Endothelial cell of umbilical vein (primary cell): ENCODE data around the gene ATXN7L1. TPM values are rescaled to one million over a fixed set of nuclear protein-coding genes. Genes with fewer than 3 reads are reported as not detected.

Experiments used
- BruUV-seq: library from RNA; stranded (reverse); fragments of 400-500 nt; replicated peaks from 2 replicates; lab custom pipeline; 2021; lab: Mats Ljungman, UMichigan
- CTCF ChIA-PET: fragments of 300-600, 350-600 bp; sonication (Branson Sonifier 250); formaldehyde crosslinking; loops from one replicate; lab custom pipeline; 2021; ENCODE audit warnings: antibody characterized with exemption, inconsistent platforms; lab: Charles Lee
- POLR2A ChIA-PET: fragments of 300-600, 350-600 bp; sonication (Branson Sonifier 250); formaldehyde crosslinking; loops from one replicate; lab custom pipeline; 2021; ENCODE audit warnings: antibody characterized with exemption, inconsistent platforms; lab: Charles Lee
- DNase-seq: peaks from one replicate; pipeline ENCODE4 v3.0.0-alpha.2; 2011; ENCODE audit warnings: low read depth, low spot score
- FAIRE-seq: peaks from 2 replicates; lab custom pipeline; 2011; peaks lifted over from hg19 to GRCh38; lab: Jason Lieb, UNC
- H2AFZ ChIP-seq: 2 replicates; pipeline ENCODE4 v1.6.0; 2012; ENCODE audit warnings: low read depth, low read length, control low read depth, inconsistent platforms
- H3K27ac ChIP-seq: 2 replicates; pipeline ENCODE4 v1.5.1; 2011; ENCODE audit warnings: low read depth, mild to moderate bottlenecking, control low read depth, low read length, moderate library complexity; ENCODE audit not compliant: insufficient read depth
- H3K27me3 ChIP-seq, 2 experiments: 2 replicates each; pipeline versions ENCODE4 v1.6.0 to v1.6.1; 2011; ENCODE audit warnings: low read length in 2 of 2, mixed read lengths in 1 of 2; ENCODE audit not compliant: control insufficient read depth in 2 of 2, insufficient read depth in 2 of 2
- H3K36me3 ChIP-seq, 2 experiments: 2 replicates in 1 of 2; 3 replicates in 1 of 2; pipeline ENCODE4 v1.5.1; 2011; ENCODE audit warnings: low read length in 2 of 2, mild to moderate bottlenecking in 1 of 2, moderate library complexity in 1 of 2; ENCODE audit not compliant: control insufficient read depth in 2 of 2, insufficient read depth in 2 of 2; ENCODE audit errors: extremely low read depth in 1 of 2
- H3K4me1 ChIP-seq: 3 replicates; pipeline ENCODE4 v1.5.1; 2011; ENCODE audit warnings: mild to moderate bottlenecking, low read length; ENCODE audit not compliant: control insufficient read depth, insufficient read depth; ENCODE audit errors: extremely low read depth
- H3K4me2 ChIP-seq: 2 replicates; pipeline ENCODE4 v1.6.1; 2011; ENCODE audit warnings: low read length, control low read depth, mixed read lengths; ENCODE audit not compliant: insufficient read depth
- H3K4me3 ChIP-seq, 3 experiments: fragments of 200-600 bp in 1 of 3; sonication (generic), shearing (Covaris generic) in 1 of 3; replicated peaks in 1 of 3; 2 replicates each; pipeline ENCODE4 v1.5.1; 2011 to 2016; ENCODE audit warnings: control low read depth in 3 of 3, low read length in 3 of 3, mild to moderate bottlenecking in 2 of 3, inconsistent platforms in 1 of 3, low read depth in 1 of 3, moderate library complexity in 1 of 3; ENCODE audit not compliant: insufficient read depth in 1 of 3
- H3K79me2 ChIP-seq: 2 replicates; pipeline ENCODE4 v1.6.0; 2012; ENCODE audit warnings: low read length, inconsistent platforms; ENCODE audit not compliant: control insufficient read depth, insufficient read depth
- H3K9ac ChIP-seq: replicated peaks from 2 replicates; pipeline ENCODE3; 2011; ENCODE audit warnings: low read length, control low read depth; ENCODE audit not compliant: insufficient read depth; ENCODE audit errors: extremely low read depth
- H3K9me1 ChIP-seq: replicated peaks from 3 replicates; pipeline ENCODE4 v1.6.0; 2011; ENCODE audit warnings: mild to moderate bottlenecking, low read length; ENCODE audit not compliant: control insufficient read depth, insufficient read depth; ENCODE audit errors: extremely low read depth
- H3K9me3 ChIP-seq: replicated peaks from 2 replicates; pipeline ENCODE4 v1.5.1; 2012; ENCODE audit warnings: low read length, inconsistent platforms; ENCODE audit not compliant: control insufficient read depth, insufficient read depth
- H4K20me1 ChIP-seq: replicated peaks from 2 replicates; pipeline ENCODE3; 2011; ENCODE audit warnings: mild to moderate bottlenecking, low read length; ENCODE audit not compliant: control insufficient read depth, insufficient read depth; ENCODE audit errors: extremely low read depth
- EZH2 ChIP-seq: IDR thresholded peaks from 2 replicates; pipeline ENCODE4 v1.6.1; 2012; ENCODE audit warnings: borderline replicate concordance, low read depth, mild to moderate bottlenecking, moderate library complexity, low read length, inconsistent platforms; ENCODE audit not compliant: severe bottlenecking
- FOS ChIP-seq: IDR thresholded peaks from 2 replicates; pipeline ENCODE4 v1.6.1; 2011; ENCODE audit warnings: mild to moderate bottlenecking, low read length, moderate library complexity, borderline replicate concordance; ENCODE audit not compliant: insufficient read depth
- GATA2 ChIP-seq: IDR thresholded peaks from 2 replicates; pipeline ENCODE4 v1.7.0; 2011; ENCODE audit warnings: low read depth, mild to moderate bottlenecking, moderate library complexity, mixed read lengths, low read length; ENCODE audit not compliant: insufficient read length, insufficient read depth
- JUN ChIP-seq: IDR thresholded peaks from 2 replicates; pipeline ENCODE4 v1.6.1; 2011; ENCODE audit warnings: borderline replicate concordance, low read depth; ENCODE audit not compliant: insufficient read length, insufficient read depth
- POLR2A ChIP-seq: IDR thresholded peaks from 2 replicates; pipeline ENCODE4 v1.6.1; 2012; ENCODE audit warnings: low read depth, mild to moderate bottlenecking, control low read depth, low read length
- POLR2AphosphoS5 ChIP-seq: IDR thresholded peaks from 2 replicates; pipeline ENCODE4 v1.6.1; 2012; ENCODE audit warnings: low read depth, mild to moderate bottlenecking, control low read depth, low read length, moderate library complexity; ENCODE audit not compliant: insufficient read depth
- dilution Hi-C: fragments of 300-500 bp; cut with MboI; formaldehyde crosslinking; loops from one replicate; pipeline ENCODE4 v1.15.0; 2019; ENCODE audit warnings: low sequenced_read_pairs; ENCODE audit not compliant: extremely low pct_ligation_motif_present
- intact Hi-C: fragments of 100-400 bp; cut with micrococcal nuclease; formaldehyde crosslinking; loops from one replicate; pipeline ENCODE4 v1.10.0; 2022
- polyA plus RNA-seq, 4 experiments: library from polyadenylated mRNA; depleted of rRNA in 3 of 4; stranded (reverse) in 3 of 4; unstranded in 1 of 4; fragments of >200 nt; gene quantifications; 2 replicates each; pipeline versions ENCODE4 v1.2.1 to v1.2.3, GENCODE V29; 2011 to 2012; ENCODE audit warnings: missing spikeins in 1 of 4
- total RNA-seq: library from RNA; stranded (reverse); gene quantifications from 2 replicates; pipeline ENCODE4 v1.2.3, GENCODE V29; 2021

The ATXN7L1 gene
- total and polyA plus RNA-seq, 2 donors (not counting 3 experiments of a cell fraction or from before 2014, with no cell fraction given), result 4.6 to 15.6 TPM

GRCh38 chr7:105644937-105645336 lies 231.5 kb downstream of the ATXN7L1 start:
- H3K79me2 ChIP-seq, result no peaks in the 10 kb centered on the region
- ChIA-PET CTCF (no interaction called here), POLR2A (no interaction called here)
- FAIRE-seq (no peak), DNase-seq (no peak)
- no peaks in the 10 kb centered on the region for H3K9me1 ChIP-seq
- no peaks in the 10 kb centered on the region for H3K27me3 ChIP-seq
- no TSS peak for BruUV-seq
- intact Hi-C loops, result no loop called here
- dilution Hi-C loops, result no loop called here
- no peaks in the 10 kb centered on the region for H4K20me1 ChIP-seq
- no peak for TF ChIP-seq GATA2
- no peak for TF ChIP-seq POLR2A
- TF ChIP-seq JUN, result no peak
- no peak for TF ChIP-seq EZH2
- H3K9ac ChIP-seq, result no peak overlapping the region
- H3K4me1 ChIP-seq, result no peaks in the 10 kb centered on the region
- no peak overlapping the region for H3K4me3 ChIP-seq
- H3K36me3 ChIP-seq, result peaks cover 0 to 6% of the 10 kb centered on the region in 2 experiments
- no peak overlapping the region for H3K27ac ChIP-seq
- no peak overlapping the region for H3K4me2 ChIP-seq
- H3K9me3 ChIP-seq, result no peaks in the 10 kb centered on the region
- no peak overlapping the region for H2AFZ ChIP-seq

DNA sequence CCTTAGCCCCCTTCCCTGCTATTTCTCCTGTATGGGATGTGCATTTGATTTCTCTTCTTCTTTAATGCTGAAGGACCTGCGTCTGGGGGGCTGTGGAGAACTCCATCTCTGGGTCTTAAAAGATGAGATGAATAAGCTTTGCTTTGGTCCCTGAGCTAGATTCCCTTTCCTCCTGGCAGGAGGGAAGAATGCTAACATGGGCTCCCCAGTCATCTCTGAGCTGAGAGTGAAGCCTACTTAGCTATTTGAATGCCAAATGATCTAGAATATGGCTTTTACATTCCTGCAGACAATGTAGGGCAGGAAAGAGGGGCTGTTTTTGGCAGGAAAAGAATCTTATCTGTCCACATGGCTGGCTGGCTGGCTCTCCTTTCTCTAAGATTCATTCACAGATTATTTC lies 232.5 kb downstream of the ATXN7L1 start:
- peaks cover 0 to 8% of the 10 kb centered on the region in 2 experiments for H3K36me3 ChIP-seq
- no peak overlapping the region for H2AFZ ChIP-seq
- POLR2A ChIA-PET, result no interaction called here
- no TSS peak for BruUV-seq
- no peak overlapping the region for H3K4me3 ChIP-seq
- H3K4me1 ChIP-seq, result no peaks in the 10 kb centered on the region
- H3K27ac ChIP-seq, result no peak overlapping the region
- H3K79me2 ChIP-seq, result no peaks in the 10 kb centered on the region
- H3K9me3 ChIP-seq, result no peaks in the 10 kb centered on the region
- no peak for FAIRE-seq
- CTCF ChIA-PET, result interaction anchor here (0.7 to 1.1 kb wide), 3 partner anchors 19 to 29 kb away, joined by 3 read pairs; no protein-coding TSS in a partner anchor
- no peaks in the 10 kb centered on the region for H4K20me1 ChIP-seq
- no peaks in the 10 kb centered on the region for H3K9me1 ChIP-seq
- no peak overlapping the region for H3K9ac ChIP-seq
- dilution Hi-C loops (no loop called here), intact Hi-C loops (no loop called here)
- TF ChIP-seq JUN (no peak), POLR2AphosphoS5 (no peak), FOS (no peak), EZH2 (no peak), POLR2A (no peak)
- H3K4me2 ChIP-seq, result no peak overlapping the region
- DNase-seq, result no peak
- H3K27me3 ChIP-seq, result no peaks in the 10 kb centered on the region
